NCI-H345 (cell line): ENCODE measurements around the gene TJP1.
"Not testable (repeated sequence)": the region's sequence is repeated elsewhere in the genome, so short reads cannot be mapped to it uniquely, and the experiment has no call there.

Source experiments
- DNase-seq: peaks from one replicate; lab custom pipeline; 2025; lab: John Stamatoyannopoulos, UW

Gene TJP1

DNA sequence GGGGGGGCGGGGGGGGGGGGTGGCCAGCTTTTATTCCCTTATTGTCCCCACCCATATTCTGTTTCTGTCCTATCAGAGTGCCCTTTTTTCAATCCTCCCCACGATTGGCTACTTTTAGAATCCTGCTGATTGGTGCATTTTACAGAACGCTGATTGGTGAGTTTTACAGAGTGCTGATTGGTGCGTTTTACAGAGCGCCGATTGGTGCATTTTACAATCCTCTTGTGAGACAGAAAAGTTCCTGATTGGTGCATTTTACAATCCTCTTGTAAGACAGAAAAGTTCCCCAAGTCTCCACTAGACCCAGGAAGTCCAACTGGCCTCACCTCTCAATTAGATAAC lies 164.8 kb downstream of the TJP1 start:
- not testable (repeated sequence) for DNase-seq

DNA sequence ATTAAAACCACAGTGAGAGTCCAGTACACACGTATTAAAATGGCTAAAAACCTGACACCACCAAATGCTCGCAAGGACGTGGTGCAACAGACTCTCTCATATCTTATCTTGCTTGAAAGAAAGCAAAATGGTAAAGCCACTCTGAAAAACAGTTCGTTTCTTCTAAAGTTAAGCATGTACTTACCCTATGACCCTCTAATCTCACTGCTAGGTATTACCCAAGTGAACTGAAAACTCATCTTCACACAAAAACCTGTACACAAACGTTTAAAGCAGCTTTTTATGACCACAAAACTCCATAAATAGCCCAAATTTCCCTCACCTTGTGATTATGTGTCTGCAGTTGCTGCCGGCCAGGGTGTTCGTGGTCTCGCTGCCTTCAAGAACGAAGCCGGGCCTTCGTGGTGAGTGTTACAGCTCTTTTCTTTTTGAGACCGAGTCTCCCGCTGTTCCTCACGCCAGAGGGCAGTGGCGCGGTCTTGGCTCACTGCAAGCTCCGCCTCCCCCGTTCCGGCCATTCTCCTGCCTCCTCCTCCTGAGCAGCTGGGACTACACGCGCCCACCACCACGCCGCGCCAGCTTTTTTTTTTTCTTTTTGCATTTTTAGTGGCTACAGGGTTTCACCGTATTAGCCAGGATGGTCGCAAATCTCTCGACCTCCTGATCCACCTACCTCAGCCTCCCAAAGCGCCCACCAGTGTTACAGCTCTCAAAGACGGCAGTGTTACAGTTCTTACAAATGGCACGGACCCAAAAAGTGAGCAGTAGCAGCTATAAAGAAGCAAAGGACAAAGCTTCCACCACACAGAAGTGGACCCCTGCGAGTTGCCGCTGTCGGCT lies 165.4 kb downstream of the TJP1 start:
- no peak for DNase-seq

DNA sequence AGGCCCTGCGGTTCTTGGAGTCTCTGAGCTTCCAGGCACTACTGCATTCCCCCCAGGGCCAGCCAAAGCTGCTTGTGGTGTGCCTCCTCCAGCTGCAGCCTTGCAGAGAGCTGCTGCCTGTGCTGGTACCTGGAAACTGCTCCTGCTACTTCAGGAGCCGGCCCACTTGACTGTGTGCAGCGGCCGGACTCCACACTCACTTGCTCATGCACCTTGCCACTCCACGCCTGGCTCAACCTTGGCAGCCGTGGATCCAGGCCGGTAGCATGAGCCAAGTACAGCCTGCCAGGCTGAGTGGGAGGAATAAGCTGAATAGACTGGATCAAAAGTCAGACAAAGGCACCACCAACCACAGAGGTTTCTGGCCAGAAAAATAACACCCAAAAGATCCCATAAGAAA lies 169.7 kb downstream of the TJP1 start:
- no peak for DNase-seq

- DNase-seq: no peak
Measured at GRCh38 chr15:29651476-29652233, 170.6 kb downstream of the TJP1 start.
